IMR-90 (cell line): ENCODE data around the gene ZFP92. TPM values are rescaled to one million over a fixed set of nuclear protein-coding genes. Genes with fewer than 3 reads are reported as not detected.

Source experiments
- ATAC-seq: fragments of 200-7000 bp; cut with Tn5 transposase; 2 replicates; pipeline ENCODE4 v1.9.1; 2020; ENCODE audit warnings: low read depth, mild to moderate bottlenecking, moderate library complexity
- BruUV-seq: library from RNA; stranded (reverse); fragments of 400-500 nt; replicated peaks from 2 replicates; lab custom pipeline; 2021; lab: Mats Ljungman, UMichigan
- CTCF ChIA-PET: fragments of 300-600 bp; formaldehyde crosslinking; extraction: SDS; loops from one replicate; lab custom pipeline; 2021; ENCODE audit warnings: antibody characterized with exemption; lab: Yijun Ruan, JAX
- POLR2A ChIA-PET: fragments of 300-600 bp; sonication (Branson Sonifier 250); formaldehyde crosslinking; loops from one replicate; lab custom pipeline; 2022; ENCODE audit warnings: antibody characterized with exemption; ENCODE audit not compliant: unreplicated experiment; lab: Charles Lee
- DNase-seq: peaks from one replicate; pipeline ENCODE4 v3.0.0; 2013
- H2AFZ ChIP-seq: replicated peaks from 2 replicates; pipeline ENCODE3; 2013; ENCODE audit warnings: low read length, mild to moderate bottlenecking; ENCODE audit not compliant: poor library complexity
- H2AK5ac ChIP-seq: 2 replicates; pipeline ENCODE4 v1.6.1; 2013; ENCODE audit warnings: low read depth, low read length, inconsistent platforms
- H2AK9ac ChIP-seq: replicated peaks from 2 replicates; pipeline ENCODE3; 2013; ENCODE audit warnings: mild to moderate bottlenecking, low read depth, low read length, moderate library complexity; ENCODE audit not compliant: poor library complexity
- H2BK120ac ChIP-seq: 2 replicates; pipeline ENCODE4 v1.6.1; 2013; ENCODE audit warnings: low read depth, low read length, inconsistent platforms
- H2BK15ac ChIP-seq: 3 replicates; pipeline ENCODE4 v1.6.1; 2013; ENCODE audit warnings: low read depth, low read length, inconsistent platforms
- H2BK20ac ChIP-seq: 2 replicates; pipeline ENCODE4 v1.6.1; 2013; ENCODE audit warnings: low read depth, mild to moderate bottlenecking, inconsistent platforms, low read length, moderate library complexity
- H2BK5ac ChIP-seq: 2 replicates; pipeline ENCODE4 v1.6.1; 2013; ENCODE audit warnings: mild to moderate bottlenecking, low read depth, low read length, inconsistent platforms; ENCODE audit not compliant: poor library complexity, severe bottlenecking
- H3K14ac ChIP-seq: replicated peaks from 2 replicates; pipeline ENCODE4 v1.6.1; 2013; ENCODE audit warnings: low read depth, low read length, inconsistent platforms
- H3K18ac ChIP-seq: 2 replicates; pipeline ENCODE4 v1.6.1; 2013; ENCODE audit warnings: low read depth, low read length, control low read depth
- H3K23ac ChIP-seq: 2 replicates; pipeline ENCODE4 v1.6.1; 2013; ENCODE audit warnings: low read depth, low read length, inconsistent platforms
- H3K27ac ChIP-seq: 2 replicates; pipeline ENCODE4 v1.5.1; 2013; ENCODE audit warnings: mild to moderate bottlenecking, control low read depth, low read length; ENCODE audit not compliant: insufficient read depth
- H3K27me3 ChIP-seq: 2 replicates; pipeline ENCODE4 v1.6.1; 2013; ENCODE audit warnings: low read length; ENCODE audit not compliant: control insufficient read depth, insufficient read depth
- H3K36me3 ChIP-seq: 2 replicates; pipeline ENCODE4 v1.6.1; 2013; ENCODE audit warnings: low read length, mixed read lengths; ENCODE audit not compliant: control insufficient read depth, insufficient read depth
- H3K4ac ChIP-seq: 2 replicates; pipeline ENCODE4 v1.6.1; 2013; ENCODE audit warnings: low read depth, low read length, inconsistent platforms
- H3K4me1 ChIP-seq: 2 replicates; pipeline ENCODE4 v1.6.1; 2013; ENCODE audit warnings: low read length, mixed read lengths; ENCODE audit not compliant: control insufficient read depth, insufficient read depth
- H3K4me2 ChIP-seq: 2 replicates; pipeline ENCODE4 v1.6.1; 2013; ENCODE audit warnings: low read depth, mild to moderate bottlenecking, control low read depth, low read length, moderate library complexity
- H3K4me3 ChIP-seq: 2 replicates; pipeline ENCODE4 v1.5.1; 2013; ENCODE audit warnings: low read depth, mild to moderate bottlenecking, control low read depth, low read length, moderate library complexity; ENCODE audit not compliant: insufficient read depth
- H3K56ac ChIP-seq: 2 replicates; pipeline ENCODE4 v1.6.1; 2013; ENCODE audit warnings: low read length, inconsistent platforms; ENCODE audit not compliant: insufficient read depth; ENCODE audit errors: extremely low read depth
- H3K79me1 ChIP-seq, 2 experiments: 2 replicates each; pipeline ENCODE4 v1.6.1; 2013; ENCODE audit warnings: low read length in 2 of 2, inconsistent platforms in 1 of 2, low read depth in 1 of 2
- H3K9ac ChIP-seq: 2 replicates; pipeline ENCODE4 v1.6.1; 2013; ENCODE audit warnings: low read depth, low read length, control low read depth
- H3K9me1 ChIP-seq: 2 replicates; pipeline ENCODE4 v1.6.1; 2013; ENCODE audit warnings: low read length, inconsistent platforms; ENCODE audit not compliant: insufficient read depth
- H3K9me3 ChIP-seq: 2 replicates; pipeline ENCODE4 v1.6.1; 2013; ENCODE audit warnings: low read length; ENCODE audit not compliant: control insufficient read depth, insufficient read depth
- H4K20me1 ChIP-seq: 2 replicates; pipeline ENCODE4 v1.6.1; 2013; ENCODE audit warnings: low read length, inconsistent platforms; ENCODE audit not compliant: insufficient read depth
- H4K5ac ChIP-seq: 2 replicates; pipeline ENCODE4 v1.6.1; 2013; ENCODE audit warnings: mild to moderate bottlenecking, low read depth, low read length, control low read depth
- H4K8ac ChIP-seq, 2 experiments: 2 replicates each; pipeline ENCODE4 v1.6.1; 2013; ENCODE audit warnings: low read depth in 2 of 2, low read length in 2 of 2, control low read depth in 1 of 2, inconsistent platforms in 1 of 2
- H4K91ac ChIP-seq: 2 replicates; pipeline ENCODE4 v1.6.1; 2013; ENCODE audit warnings: low read depth, low read length, inconsistent platforms; ENCODE audit not compliant: insufficient read depth
- BHLHE40 ChIP-seq: fragments of 150-350 bp; IDR thresholded peaks from 2 replicates; pipeline ENCODE4 v1.6.1; 2016; ENCODE audit warnings: mild to moderate bottlenecking, low read depth, low read length
- CEBPB ChIP-seq: IDR thresholded peaks from 2 replicates; pipeline ENCODE4 v1.6.1; 2012; ENCODE audit warnings: low read depth, low read length, improper control_type of control experiment
- CHD1 ChIP-seq: IDR thresholded peaks from 2 replicates; pipeline ENCODE4 v1.6.1; 2012; ENCODE audit warnings: low read depth, low read length, improper control_type of control experiment
- CTCF ChIP-seq: conservative IDR thresholded peaks from 2 replicates; pipeline ENCODE4 v1.5.1; 2012; ENCODE audit warnings: mild to moderate bottlenecking, low read depth, low read length, improper control_type of control experiment
- ELK1 ChIP-seq: fragments of 150-350 bp; IDR thresholded peaks from 2 replicates; pipeline ENCODE4 v1.6.1; 2016; ENCODE audit warnings: low read depth, mild to moderate bottlenecking, low read length, moderate library complexity, borderline replicate concordance
- FOS ChIP-seq: fragments of 150-350 bp; IDR thresholded peaks from 2 replicates; pipeline ENCODE4 v1.6.1; 2016; ENCODE audit warnings: low read depth, low read length
- MAFK ChIP-seq: IDR thresholded peaks from 2 replicates; pipeline ENCODE4 v1.6.1; 2012; ENCODE audit warnings: low read depth, low read length, improper control_type of control experiment
- MAZ ChIP-seq: IDR thresholded peaks from 2 replicates; pipeline ENCODE4 v1.6.1; 2012; ENCODE audit warnings: low read depth, mild to moderate bottlenecking, low read length, improper control_type of control experiment, moderate library complexity, borderline replicate concordance
- MXI1 ChIP-seq: IDR thresholded peaks from 2 replicates; pipeline ENCODE4 v1.6.1; 2012; ENCODE audit warnings: low read depth, mild to moderate bottlenecking, low read length, moderate library complexity, borderline replicate concordance
- NFE2L2 ChIP-seq: fragments of 150-350 bp; IDR thresholded peaks from 2 replicates; pipeline ENCODE4 v1.6.1; 2016; ENCODE audit warnings: low read depth, mild to moderate bottlenecking, low read length
- POLR2A ChIP-seq: IDR thresholded peaks from 2 replicates; pipeline ENCODE4 v1.6.1; 2012; ENCODE audit warnings: mild to moderate bottlenecking, low read depth, low read length
- RAD21 ChIP-seq: IDR thresholded peaks from 2 replicates; pipeline ENCODE4 v1.6.1; 2012; ENCODE audit warnings: low read length, improper control_type of control experiment
- RCOR1 ChIP-seq: IDR thresholded peaks from 2 replicates; pipeline ENCODE4 v1.6.1; 2012; ENCODE audit warnings: mild to moderate bottlenecking, low read length, improper control_type of control experiment; ENCODE audit not compliant: insufficient replicate concordance
- RFX5 ChIP-seq: IDR thresholded peaks from 2 replicates; pipeline ENCODE4 v1.8.0; 2012; ENCODE audit warnings: low read depth, mild to moderate bottlenecking, low read length, moderate library complexity
- SMC3 ChIP-seq: fragments of 150-350 bp; IDR thresholded peaks from 2 replicates; pipeline ENCODE4 v1.6.1; 2016; ENCODE audit warnings: low read depth, mild to moderate bottlenecking, antibody characterized with exemption, low read length, moderate library complexity
- USF2 ChIP-seq: fragments of 150-350 bp; IDR thresholded peaks from 2 replicates; pipeline ENCODE4 v1.6.1; 2017; ENCODE audit warnings: mild to moderate bottlenecking, antibody characterized with exemption, low read length, low read depth
- WGBS, 2 experiments: methylation state at CpG; one replicate each; pipeline versions ENCODE4 v1.1.5 to v1.1.7; 2013; ENCODE audit warnings: missing lambda C conversion rate in 2 of 2; ENCODE audit not compliant: insufficient read length in 1 of 2; ENCODE audit errors: extremely low coverage in 2 of 2; 5-methylcytosine and 5-hydroxymethylcytosine counted together
- dilution Hi-C: fragments of 300-500 bp; cut with HindIII; formaldehyde crosslinking; loops from one replicate; pipeline ENCODE4 v1.14.3; 2018; ENCODE audit warnings: low sequenced_read_pairs; ENCODE audit not compliant: unreplicated experiment
- in situ Hi-C: fragments of 300-500 bp; cut with MboI; formaldehyde crosslinking; loops from 3 replicates; pipeline ENCODE4 v1.14.3; 2019; ENCODE audit warnings: low sequenced_read_pairs, inconsistent platforms, mixed read lengths
- intact Hi-C: fragments of 100-400 bp; cut with micrococcal nuclease; formaldehyde crosslinking; loops from 2 replicates; pipeline ENCODE4 v1.10.0; 2022
- polyA plus RNA-seq, 3 experiments: library from polyadenylated mRNA; depleted of rRNA; stranded (reverse); fragments of >200 nt; gene quantifications; 2 replicates each; pipeline ENCODE4 v1.2.3, GENCODE V29; 2012; ENCODE audit warnings: low replicate concordance in 1 of 3
- total RNA-seq: library from RNA; depleted of rRNA; stranded (reverse); fragments of >200 nt; gene quantifications from 2 replicates; pipeline ENCODE4 v1.2.3, GENCODE V29; 2012

ZFP92 gene
- total and polyA plus RNA-seq, 2 of the 4 experiments (the other 2 are of a cell fraction): under 0.01 to 0.03 TPM

GRCh38 chrX:153435845-153436244, 24.6 kb downstream of the ZFP92 start:
- WGBS, 2 experiments: no CpG with 5 or more reads among the region's 3 CpGs
- Histone ChIP-seq H3K4ac (no peak overlapping the region), H2AFZ (no peak overlapping the region), H2BK20ac (no peak overlapping the region), H3K9ac (no peak overlapping the region), H3K4me1 (no peaks in the 10 kb centered on the region), H3K27me3 (peaks cover 8% of the 10 kb centered on the region), H4K20me1 (no peaks in the 10 kb centered on the region), H3K27ac (no peak overlapping the region), H2BK5ac (no peak overlapping the region), H3K18ac (no peak overlapping the region), H3K36me3 (no peaks in the 10 kb centered on the region), H4K8ac (no peak overlapping the region), H3K9me1 (no peaks in the 10 kb centered on the region), H2BK120ac (no peak overlapping the region), H3K79me1 (no peaks in the 10 kb centered on the region), H2BK15ac (no peak overlapping the region), H4K5ac (no peak overlapping the region), H3K4me3 (no peak overlapping the region), H3K4me2 (no peak overlapping the region), H4K91ac (no peak overlapping the region), H3K56ac (no peak overlapping the region), H2AK5ac (no peak overlapping the region), H3K23ac (no peak overlapping the region), H2AK9ac (no peak overlapping the region), H3K9me3 (peaks cover 11% of the 10 kb centered on the region), H3K14ac (no peak overlapping the region)
- no TSS peak for BruUV-seq
- in situ Hi-C loops (no loop called here), dilution Hi-C loops (no loop called here), intact Hi-C loops (no loop called here)
- CTCF ChIA-PET: no interaction called here
- ATAC-seq (no peak), DNase-seq (no peak)
- POLR2A ChIA-PET: no interaction called here
- TF ChIP-seq CHD1 (no peak), SMC3 (no peak), MAFK (no peak), MXI1 (no peak), MAZ (no peak), POLR2A (no peak), RFX5 (no peak), RAD21 (no peak), RCOR1 (no peak), USF2 (no peak), ELK1 (no peak), BHLHE40 (no peak), NFE2L2 (no peak), CTCF (no peak), CEBPB (no peak), FOS (no peak)
